Measurements from ENCODE around the gene SELENOM. TPM values are rescaled to one million over a fixed set of nuclear protein-coding genes. Genes with fewer than 3 reads are reported as not detected.

Gene SELENOM
- total and polyA plus RNA-seq, 2 of the 8 experiments (the other 6 are each of a cell fraction or from before 2014, with no cell fraction given), result 22.7 to 40.0 TPM

GRCh38 chr22:31099841-31100761 lies 7.3 kb downstream of the SELENOM start:
- no peak overlapping the region for H2BK12ac ChIP-seq (ENCODE audit: low read depth, low read length)
- POLR2A ChIA-PET (ENCODE audit: partially characterized antibody), result interaction anchor here (1.4 to 1.8 kb wide), 3 partner anchors 15 to 131 kb away, joined by 3 to 23 read pairs (median 3); partner anchors contain the start of genes MORC2 and TUG1
- H3K4ac ChIP-seq (replicated peaks; ENCODE audit: insufficient read length, low read depth, low read length), result no peak overlapping the region
- no peak overlapping the region for H2AFZ ChIP-seq (ENCODE audit: low read length)
- H2AK5ac ChIP-seq (ENCODE audit: low read depth, low read length), result no peak overlapping the region
- no peak overlapping the region for H3K27ac ChIP-seq (ENCODE audit: low read depth, low read length)
- no peak overlapping the region for H4K91ac ChIP-seq (replicated peaks; ENCODE audit: insufficient read length, low read length)
- FAIRE-seq, result no peak
- no peak overlapping the region for H3K18ac ChIP-seq (ENCODE audit: extremely low read depth, low read length)
- H3K14ac ChIP-seq (ENCODE audit: insufficient read length), result no peak overlapping the region
- H3K27me3 ChIP-seq (replicated peaks in 1 of 4; ENCODE audit: control insufficient read depth in 3 of 4, extremely low read depth in 1 of 4, insufficient read depth in 3 of 4, low read length in 3 of 4), result peaks cover 0 to under 1% (median under 1%) of the 10 kb centered on the region in 4 experiments; a peak in 5 of 7 replicates
- peaks cover 5% of the 10 kb centered on the region; the same call in 1 of the 2 replicates for H3K23me2 ChIP-seq (ENCODE audit: low read depth, low read length)
- no peak for DNase-seq (ENCODE audit: low read depth in 1 of 2, low spot score in 2 of 2)
- no peak overlapping the region for H3K56ac ChIP-seq (replicated peaks; ENCODE audit: insufficient read length, low read depth, low read length)
- H3K23ac ChIP-seq (ENCODE audit: insufficient read length), result no peak overlapping the region
- H4K8ac ChIP-seq (ENCODE audit: extremely low read depth, insufficient read depth, low read length), result no peak overlapping the region; the same call in 1 of the 2 replicates
- H3K9me3 ChIP-seq (ENCODE audit: insufficient read depth in 2 of 2, low read depth in 1 of 2, low read length in 1 of 2), result no peaks in the 10 kb centered on the region
- no peaks in the 10 kb centered on the region for H3K79me2 ChIP-seq (ENCODE audit: control insufficient read depth in 1 of 2, insufficient read depth in 2 of 2, low read length in 2 of 2)
- 92% methylated on average over 30 of the region's 34 CpGs; no CpG with 5 or more reads in 1 of the 2 experiments for WGBS, 2 experiments (ENCODE audit: extremely low coverage in 1 of 2, insufficient coverage in 1 of 2, insufficient read length in 1 of 2, insufficient replicate concordance in 2 of 2, low coverage in 1 of 2, low lambda C conversion rate in 2 of 2, missing lambda C conversion rate in 1 of 2)
- H3K4me2 ChIP-seq (ENCODE audit: insufficient read depth in 1 of 2, low read depth in 2 of 2, low read length in 2 of 2), result no peak overlapping the region
- peaks cover 5 to 20% (median 15%) of the 10 kb centered on the region in 4 experiments for H3K4me1 ChIP-seq (replicated peaks in 1 of 4; ENCODE audit: control insufficient read depth in 3 of 4, insufficient read depth in 4 of 4, low read length in 3 of 4)
- H3K4me3 ChIP-seq (ENCODE audit: extremely low read depth in 1 of 4, insufficient read depth in 2 of 4, low read depth in 3 of 4, low read length in 4 of 4), result no peak overlapping the region
- no peaks in the 10 kb centered on the region for H3K36me3 ChIP-seq (ENCODE audit: control insufficient read depth in 2 of 4, insufficient read depth in 4 of 4, low read length in 3 of 4)
- no peak overlapping the region for H2BK5ac ChIP-seq (ENCODE audit: low read depth, low read length)
- CTCF ChIA-PET (ENCODE audit: partially characterized antibody), result interaction anchor here (1.2 to 16.8 kb wide), 5 partner anchors 8 to 81 kb away, joined by 3 to 207 read pairs (median 4); partner anchors contain the start of genes SELENOM and SMTN
- H3K79me1 ChIP-seq (ENCODE audit: low read depth, low read length), result no peaks in the 10 kb centered on the region
- H3K9ac ChIP-seq (replicated peaks in 1 of 4; ENCODE audit: extremely low read depth in 1 of 4, low read depth in 3 of 4, low read length in 3 of 4), result no peak overlapping the region
- no peak overlapping the region for H4K5ac ChIP-seq (ENCODE audit: insufficient read length, low read depth, low read length)
- no peak overlapping the region for H2BK120ac ChIP-seq (replicated peaks; ENCODE audit: low read depth, low read length)
- no peak overlapping the region for H2BK20ac ChIP-seq (ENCODE audit: low read length)
- H2BK15ac ChIP-seq (ENCODE audit: low read length), result no peak overlapping the region
- H4K20me1 ChIP-seq (replicated peaks in 1 of 2; ENCODE audit: control insufficient read depth in 1 of 2, insufficient read depth in 2 of 2, low read length in 2 of 2), result no peaks in the 10 kb centered on the region
- TF ChIP-seq, protein P1, sequence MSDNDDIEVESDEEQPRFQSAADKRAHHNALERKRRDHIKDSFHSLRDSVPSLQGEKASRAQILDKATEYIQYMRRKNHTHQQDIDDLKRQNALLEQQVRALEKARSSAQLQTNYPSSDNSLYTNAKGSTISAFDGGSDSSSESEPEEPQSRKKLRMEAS (IDR thresholded peaks at IDR 0.05), result no peak
- no peak for TF ChIP-seq EP300 (IDR thresholded peaks at IDR 0.05; ENCODE audit: borderline replicate concordance in 1 of 2, low read depth in 2 of 2, low read length in 2 of 2)
- TF ChIP-seq RNF2 (IDR thresholded peaks at IDR 0.05; ENCODE audit: borderline replicate concordance, low read depth, low read length, missing control alignments, poor library complexity, severe bottlenecking), result no peak
- no peak for TF ChIP-seq MAFK (IDR thresholded peaks at IDR 0.05; ENCODE audit: low read depth, low read length)
- no peak for TF ChIP-seq ZNF274 (IDR thresholded peaks at IDR 0.05; ENCODE audit: borderline replicate concordance, extremely low read depth, low read length)
